Transverse colon (tissue), 4 donors: Measurements from ENCODE around the gene CTRB1. TPM values are rescaled to one million over a fixed set of nuclear protein-coding genes. Genes with fewer than 3 reads are reported as not detected.
"Not testable (repeated sequence)": the region's sequence is repeated elsewhere in the genome, so short reads cannot be mapped to it uniquely, and the experiment has no call there.

Experiments
- DNase-seq: peaks from one replicate; pipeline ENCODE4 v3.0.0-alpha.2; 2019
- H3K27ac ChIP-seq, 4 donors: fragments of 200-600 bp; sonication (generic); 2 replicates each; pipeline ENCODE4 v1.5.1; 2016 to 2018; ENCODE audit warnings: inconsistent platforms in 4 of 4
- H3K27me3 ChIP-seq: fragments of 200-600 bp; sonication (generic); 2 replicates; pipeline ENCODE4 v1.5.1; 2017; ENCODE audit warnings: inconsistent platforms
- H3K36me3 ChIP-seq, 4 donors: fragments of 200-600 bp; sonication (generic); 2 replicates each; pipeline ENCODE4 v1.5.1; 2017 to 2019; ENCODE audit warnings: inconsistent platforms in 4 of 4
- H3K4me1 ChIP-seq, 4 donors: fragments of 200-600 bp; sonication (generic); 2 replicates each; pipeline ENCODE4 v1.5.1; 2017 to 2020; ENCODE audit warnings: inconsistent platforms in 4 of 4
- H3K4me3 ChIP-seq, 4 donors: fragments of 200-600 bp; sonication (generic); 1 replicate in 1 of 4; 2 replicates in 3 of 4; pipeline versions ENCODE4 v1.5.1 to v1.6.1; 2017 to 2019; ENCODE audit warnings: inconsistent platforms in 4 of 4
- H3K9me3 ChIP-seq, 2 donors: fragments of 200-600 bp; sonication (generic); 2 replicates each; pipeline ENCODE4 v1.5.1; 2017 to 2019; ENCODE audit warnings: inconsistent platforms in 2 of 2
- EP300 ChIP-seq: sonication (generic); formaldehyde crosslinking; IDR thresholded peaks from one replicate; pipeline ENCODE4 v1.6.1; 2017; ENCODE audit warnings: antibody characterized with exemption, low read depth
- POLR2A ChIP-seq: fragments of 450-650 bp; IDR thresholded peaks from one replicate; pipeline ENCODE4 v1.6.1; 2016; ENCODE audit warnings: antibody characterized with exemption, mild to moderate bottlenecking, moderate library complexity
- POLR2AphosphoS5 ChIP-seq, 3 donors: sonication (generic); formaldehyde crosslinking; IDR thresholded peaks; one replicate each; pipeline ENCODE4 v1.6.1; 2016; ENCODE audit warnings: antibody characterized with exemption in 3 of 3
- WGBS, 2 donors: methylation state at CpG; one replicate each; pipeline ENCODE4 v1.1.5; 2018; ENCODE audit warnings: low coverage in 1 of 2; 5-methylcytosine and 5-hydroxymethylcytosine counted together
- in situ Hi-C, 4 donors: fragments of 200-750 bp; cut with MboI; loops; one replicate each; pipeline versions ENCODE4 v1.15.0 to v1.15.1; 2017; ENCODE audit warnings: low sequenced_read_pairs in 3 of 4, low pct_ligation_motif_present in 1 of 4, low pct_unique_long_range_greater_than_20kb in 1 of 4
- intact Hi-C: fragments of 100-400 bp; cut with DNase I; formaldehyde crosslinking; loops from one replicate; pipeline ENCODE4 v1.15.1; 2023; ENCODE audit warnings: low total_unique reads
- total RNA-seq, 4 donors: library from RNA; depleted of rRNA; stranded (reverse); fragments of >200 nt; gene quantifications; one replicate each; pipeline ENCODE4 v1.1.0, GENCODE V29; 2016
- TF ChIP-seq, protein P1 (sequence below), 5 experiments: fragments of 200-600 bp in 3 of 5; fragments of 450-650 bp in 2 of 5; sonication (generic) in 3 of 5; IDR thresholded peaks; 1 replicate in 2 of 5; 2 replicates in 3 of 5; pipeline ENCODE4 v1.5.1; 2016 to 2017; ENCODE audit warnings: antibody characterized with exemption in 5 of 5, inconsistent platforms in 3 of 5, mild to moderate bottlenecking in 2 of 5, moderate library complexity in 1 of 5

The CTRB1 gene
- total RNA-seq, 4 donors from 2014 or later = not detected

DNA sequence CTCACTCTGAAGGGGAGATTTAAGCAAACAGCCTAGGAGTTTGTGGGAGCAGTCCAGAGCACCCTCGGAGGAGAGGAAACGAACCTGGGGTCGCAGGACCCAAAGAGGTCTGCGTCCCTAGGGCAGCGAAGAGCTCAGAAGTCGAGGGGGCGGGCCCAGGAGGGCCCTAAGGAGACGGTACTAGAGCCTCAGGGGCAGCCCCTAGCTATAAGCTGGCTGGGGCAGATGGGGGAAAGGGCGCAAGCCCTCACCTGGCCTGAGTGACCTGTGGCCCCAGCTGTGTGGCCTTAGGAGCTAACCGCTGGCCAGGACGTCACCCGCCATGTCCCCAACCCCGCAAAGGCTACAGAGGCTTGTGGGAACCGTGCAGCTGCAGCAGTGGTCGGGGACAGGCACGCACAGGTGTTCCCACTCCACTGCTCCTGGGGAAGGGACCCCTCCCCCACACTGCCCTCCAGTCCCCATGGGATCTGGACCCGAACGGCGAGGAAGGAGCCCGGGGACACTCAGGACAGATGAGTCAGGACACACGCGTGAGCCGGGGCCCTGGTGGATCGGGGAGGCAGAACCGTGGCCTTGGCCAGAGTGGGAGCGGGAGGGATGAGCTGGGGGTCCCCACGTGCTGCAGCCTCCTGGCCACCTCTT, 9.8 kb upstream of the CTRB1 start:
- H3K9me3 ChIP-seq = no peaks in the 10 kb centered on the region
- TF ChIP-seq POLR2A (no peak), POLR2AphosphoS5 (IDR thresholded peaks at IDR 0.05) (no peak), EP300 (no peak)
- TF ChIP-seq, protein P1, sequence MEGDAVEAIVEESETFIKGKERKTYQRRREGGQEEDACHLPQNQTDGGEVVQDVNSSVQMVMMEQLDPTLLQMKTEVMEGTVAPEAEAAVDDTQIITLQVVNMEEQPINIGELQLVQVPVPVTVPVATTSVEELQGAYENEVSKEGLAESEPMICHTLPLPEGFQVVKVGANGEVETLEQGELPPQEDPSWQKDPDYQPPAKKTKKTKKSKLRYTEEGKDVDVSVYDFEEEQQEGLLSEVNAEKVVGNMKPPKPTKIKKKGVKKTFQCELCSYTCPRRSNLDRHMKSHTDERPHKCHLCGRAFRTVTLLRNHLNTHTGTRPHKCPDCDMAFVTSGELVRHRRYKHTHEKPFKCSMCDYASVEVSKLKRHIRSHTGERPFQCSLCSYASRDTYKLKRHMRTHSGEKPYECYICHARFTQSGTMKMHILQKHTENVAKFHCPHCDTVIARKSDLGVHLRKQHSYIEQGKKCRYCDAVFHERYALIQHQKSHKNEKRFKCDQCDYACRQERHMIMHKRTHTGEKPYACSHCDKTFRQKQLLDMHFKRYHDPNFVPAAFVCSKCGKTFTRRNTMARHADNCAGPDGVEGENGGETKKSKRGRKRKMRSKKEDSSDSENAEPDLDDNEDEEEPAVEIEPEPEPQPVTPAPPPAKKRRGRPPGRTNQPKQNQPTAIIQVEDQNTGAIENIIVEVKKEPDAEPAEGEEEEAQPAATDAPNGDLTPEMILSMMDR (IDR thresholded peaks at IDR 0.05) = no peak
- WGBS, 2 donors = 87 to 88% methylated on average over 3 to 27 of the region's 27 CpGs
- no peaks in the 10 kb centered on the region for H3K4me1 ChIP-seq
- H3K27me3 ChIP-seq = no peaks in the 10 kb centered on the region
- no peaks in the 10 kb centered on the region for H3K36me3 ChIP-seq
- no peak for DNase-seq
- in situ Hi-C loops = loop anchor here in 2 of 4 donors (10.0 to 25.0 kb wide), 3 partner anchors 176 to 553 kb away; no protein-coding TSS in a partner anchor
- intact Hi-C loops = no loop called here
- H3K27ac ChIP-seq = no peak overlapping the region
- H3K4me3 ChIP-seq = no peak overlapping the region

DNA sequence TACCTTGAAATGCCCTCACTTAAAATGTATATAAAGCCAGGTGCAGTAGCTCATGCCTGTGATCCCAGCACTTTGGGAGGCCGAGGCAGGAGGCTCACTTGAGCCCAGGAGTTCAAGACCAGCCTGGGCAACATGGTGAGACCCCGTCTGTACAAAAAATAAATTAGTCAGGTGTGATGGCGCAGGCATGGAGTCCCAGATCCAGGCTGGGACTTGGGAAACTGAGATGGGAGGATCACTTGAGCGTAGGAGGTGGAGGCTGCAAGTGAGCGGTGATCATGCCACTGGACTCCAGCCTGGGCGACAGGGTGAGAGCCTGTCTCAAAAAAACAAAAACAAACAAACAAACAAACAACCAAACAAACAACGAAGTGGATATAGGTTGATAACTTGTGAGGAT, 9.3 kb upstream of the CTRB1 start:
- H3K9me3 ChIP-seq, H3K4me1 ChIP-seq, H3K27me3 ChIP-seq, H3K36me3 ChIP-seq, H3K27ac ChIP-seq, DNase-seq, intact Hi-C loops, H3K4me3 ChIP-seq: not testable (repeated sequence)
- 80% methylated on average over 7 of the region's 7 CpGs; no CpG with 5 or more reads in 1 of the 2 donors for WGBS, 2 donors
- in situ Hi-C loops = loop anchor here in 2 of 4 donors (10.0 to 25.0 kb wide), 3 partner anchors 175 to 553 kb away; no protein-coding TSS in a partner anchor

DNA sequence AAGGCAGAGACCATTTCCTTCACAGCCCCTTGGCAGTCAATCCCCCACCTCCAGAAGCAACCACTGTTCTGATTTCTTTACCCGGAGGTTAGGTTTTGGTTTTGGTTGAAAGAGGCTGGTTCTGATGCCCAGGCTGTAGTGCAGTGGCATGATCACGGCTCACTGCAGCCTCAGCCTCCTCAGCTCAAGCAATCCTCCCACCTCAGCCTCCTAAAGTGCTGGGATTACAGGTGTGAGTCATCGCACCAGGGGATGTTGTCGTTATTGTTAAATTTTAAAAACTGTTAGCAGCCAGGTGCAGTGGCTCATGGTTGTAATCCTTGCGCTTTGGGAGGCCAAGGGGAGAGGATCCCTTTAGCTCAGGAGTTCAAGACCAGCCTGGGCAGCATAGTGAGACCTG, 8.8 kb upstream of the CTRB1 start:
- no peak for DNase-seq
- H3K27me3 ChIP-seq = no peaks in the 10 kb centered on the region
- no peak overlapping the region for H3K4me3 ChIP-seq
- intact Hi-C loops = no loop called here
- H3K27ac ChIP-seq = no peak overlapping the region
- WGBS, 2 donors = 76 to 100% methylated on average over 1 to 5 of the region's 5 CpGs
- H3K9me3 ChIP-seq = no peaks in the 10 kb centered on the region
- TF ChIP-seq, protein P1 (IDR thresholded peaks at IDR 0.05) = no peak
- TF ChIP-seq POLR2A (no peak), EP300 (no peak), POLR2AphosphoS5 (IDR thresholded peaks at IDR 0.05) (no peak)
- H3K36me3 ChIP-seq = no peaks in the 10 kb centered on the region
- in situ Hi-C loops = loop anchor here in 3 of 4 donors (10.0 to 25.0 kb wide), 4 partner anchors 175 to 552 kb away; no protein-coding TSS in a partner anchor
- H3K4me1 ChIP-seq = no peaks in the 10 kb centered on the region

DNA sequence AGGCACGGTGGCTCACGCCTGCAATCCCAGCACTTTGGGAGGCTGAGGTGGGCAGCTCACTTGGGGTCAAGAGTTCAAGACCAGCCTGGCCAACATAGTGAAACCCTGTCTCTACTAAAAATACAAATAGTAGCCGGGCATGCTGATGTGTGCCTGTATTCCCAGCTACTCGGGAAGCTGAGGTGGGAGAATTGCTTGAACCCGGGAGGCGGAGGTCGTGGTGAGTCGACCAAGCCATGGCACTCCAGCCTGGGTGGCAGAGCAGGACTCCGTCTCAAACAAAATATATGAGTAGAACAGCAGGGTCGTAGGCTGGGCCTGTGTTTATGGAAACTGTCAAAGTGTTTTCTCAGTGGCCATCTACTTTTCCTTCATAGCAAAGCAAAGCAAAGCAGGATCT, 7.5 kb upstream of the CTRB1 start:
- H3K4me1 ChIP-seq, H3K27ac ChIP-seq, H3K9me3 ChIP-seq, H3K4me3 ChIP-seq, H3K36me3 ChIP-seq, DNase-seq, H3K27me3 ChIP-seq, intact Hi-C loops: not testable (repeated sequence)
- in situ Hi-C loops = loop anchor here in 3 of 4 donors (10.0 to 25.0 kb wide), 3 partner anchors 176 to 551 kb away; no protein-coding TSS in a partner anchor
- WGBS, 2 donors = 79% methylated on average over 10 of the region's 10 CpGs; no CpG with 5 or more reads in 1 of the 2 donors

DNA sequence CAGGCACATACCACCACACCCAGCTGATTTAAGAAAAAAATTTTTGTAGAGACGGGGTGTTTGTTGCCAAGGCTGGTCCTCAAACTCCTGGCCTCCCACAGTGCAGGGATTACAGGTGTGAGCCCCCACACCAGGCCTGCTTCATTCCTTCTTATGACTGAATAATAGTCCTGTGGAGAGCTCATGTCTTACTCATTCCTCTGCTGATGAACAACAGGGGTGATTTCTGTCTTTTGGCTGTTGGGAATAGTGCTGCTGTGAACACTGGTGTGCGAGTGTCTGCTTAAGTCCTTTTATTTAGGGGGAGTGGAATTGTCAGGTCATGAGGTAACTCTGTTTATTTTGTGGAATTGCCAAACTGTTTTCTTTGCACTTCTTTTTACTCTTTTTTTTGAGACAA, 2.7 kb upstream of the CTRB1 start:
- no peak for DNase-seq
- TF ChIP-seq, protein P1 (IDR thresholded peaks at IDR 0.05) = no peak
- TF ChIP-seq POLR2A = no peak
- no peak for TF ChIP-seq POLR2AphosphoS5 (IDR thresholded peaks at IDR 0.05)
- no peak for TF ChIP-seq EP300
- Histone ChIP-seq H3K27me3 (no peaks in the 10 kb centered on the region), H3K9me3 (no peaks in the 10 kb centered on the region), H3K4me3 (no peak overlapping the region), H3K4me1 (no peaks in the 10 kb centered on the region), H3K36me3 (no peaks in the 10 kb centered on the region), H3K27ac (no peak overlapping the region)
- WGBS, 2 donors = 60 to 78% methylated on average over 1 to 2 of the region's 2 CpGs
- intact Hi-C loops = loop anchor here (2.0 kb wide), 1 partner anchor 15 kb away; no protein-coding TSS in a partner anchor
- in situ Hi-C loops = loop anchor here in 3 of 4 donors (10.0 to 25.0 kb wide), 3 partner anchors 171 to 546 kb away; no protein-coding TSS in a partner anchor
